Measurements from ENCODE around the gene ZNF229. TPM values are rescaled to one million over a fixed set of nuclear protein-coding genes. Genes with fewer than 3 reads are reported as not detected.

The ZNF229 gene
- total RNA-seq, result 2.4 and 2.8 TPM in 2 replicates

GRCh38 chr19:44447916-44448674 is at the start of gene ZNF229:
ZNF229 (minus strand) TSS chr19:44448472; CDS start chr19:44442847, 5,625 bp downstream.

GRCh38 chr19:44401139-44402115 is 46.8 kb downstream of the ZNF229 start, which contains the start of gene ZNF285:
ZNF285 (minus strand) TSS chr19:44401608; CDS start chr19:44397213, 4,395 bp downstream.

Other genes starting within 250 kb of the ZNF229 start
- 3.1 and 5.6 TPM in 2 replicates for gene ZNF227, start 235.9 kb downstream of the ZNF229 start, total RNA-seq
- gene ZNF233, start 188.6 kb downstream of the ZNF229 start, total RNA-seq, result 0.13 and 1.0 TPM in 2 replicates
- 0.47 and 0.69 TPM in 2 replicates for gene ZNF235, start 143.4 kb downstream of the ZNF229 start, total RNA-seq
- gene ZNF112, start 91.8 kb downstream of the ZNF229 start, total RNA-seq, result 2.1 and 2.4 TPM in 2 replicates
- gene ZNF285, start 46.9 kb downstream of the ZNF229 start, total RNA-seq, result 1.8 and 2.4 TPM in 2 replicates
- gene ZNF180, start 52.0 kb upstream of the ZNF229 start, total RNA-seq, result 5.4 and 8.2 TPM in 2 replicates
- not detected in 2 replicates for gene CEACAM20, start 81.2 kb upstream of the ZNF229 start, total RNA-seq
- gene IGSF23, start 165.1 kb upstream of the ZNF229 start, total RNA-seq, result 1.2 and 1.3 TPM in 2 replicates
- gene PVR, start 195.4 kb upstream of the ZNF229 start, total RNA-seq, result 270 and 307 TPM in 2 replicates
- 3.9 and 5.1 TPM in 2 replicates for gene CEACAM19, start 223.0 kb upstream of the ZNF229 start, total RNA-seq